IMR-90 (cell line): ENCODE data around the gene RAB37. TPM values are rescaled to one million over a fixed set of nuclear protein-coding genes. Genes with fewer than 3 reads are reported as not detected.

Experiments
- ATAC-seq: fragments of 200-7000 bp; cut with Tn5 transposase; 2 replicates; pipeline ENCODE4 v1.9.1; 2020; ENCODE audit warnings: low read depth, mild to moderate bottlenecking, moderate library complexity
- BruUV-seq: library from RNA; stranded (reverse); fragments of 400-500 nt; replicated peaks from 2 replicates; lab custom pipeline; 2021; lab: Mats Ljungman, UMichigan
- CTCF ChIA-PET: fragments of 300-600 bp; formaldehyde crosslinking; extraction: SDS; loops from one replicate; lab custom pipeline; 2021; ENCODE audit warnings: antibody characterized with exemption; lab: Yijun Ruan, JAX
- POLR2A ChIA-PET: fragments of 300-600 bp; sonication (Branson Sonifier 250); formaldehyde crosslinking; loops from one replicate; lab custom pipeline; 2022; ENCODE audit warnings: antibody characterized with exemption; ENCODE audit not compliant: unreplicated experiment; lab: Charles Lee
- DNase-seq: peaks from one replicate; pipeline ENCODE4 v3.0.0; 2013
- H2AFZ ChIP-seq: replicated peaks from 2 replicates; pipeline ENCODE3; 2013; ENCODE audit warnings: low read length, mild to moderate bottlenecking; ENCODE audit not compliant: poor library complexity
- H2AK5ac ChIP-seq: 2 replicates; pipeline ENCODE4 v1.6.1; 2013; ENCODE audit warnings: low read depth, low read length, inconsistent platforms
- H2AK9ac ChIP-seq: replicated peaks from 2 replicates; pipeline ENCODE3; 2013; ENCODE audit warnings: mild to moderate bottlenecking, low read depth, low read length, moderate library complexity; ENCODE audit not compliant: poor library complexity
- H2BK120ac ChIP-seq: 2 replicates; pipeline ENCODE4 v1.6.1; 2013; ENCODE audit warnings: low read depth, low read length, inconsistent platforms
- H2BK15ac ChIP-seq: 3 replicates; pipeline ENCODE4 v1.6.1; 2013; ENCODE audit warnings: low read depth, low read length, inconsistent platforms
- H2BK20ac ChIP-seq: 2 replicates; pipeline ENCODE4 v1.6.1; 2013; ENCODE audit warnings: low read depth, mild to moderate bottlenecking, inconsistent platforms, low read length, moderate library complexity
- H2BK5ac ChIP-seq: 2 replicates; pipeline ENCODE4 v1.6.1; 2013; ENCODE audit warnings: mild to moderate bottlenecking, low read depth, low read length, inconsistent platforms; ENCODE audit not compliant: poor library complexity, severe bottlenecking
- H3K14ac ChIP-seq: replicated peaks from 2 replicates; pipeline ENCODE4 v1.6.1; 2013; ENCODE audit warnings: low read depth, low read length, inconsistent platforms
- H3K18ac ChIP-seq: 2 replicates; pipeline ENCODE4 v1.6.1; 2013; ENCODE audit warnings: low read depth, low read length, control low read depth
- H3K23ac ChIP-seq: 2 replicates; pipeline ENCODE4 v1.6.1; 2013; ENCODE audit warnings: low read depth, low read length, inconsistent platforms
- H3K27ac ChIP-seq: 2 replicates; pipeline ENCODE4 v1.5.1; 2013; ENCODE audit warnings: mild to moderate bottlenecking, control low read depth, low read length; ENCODE audit not compliant: insufficient read depth
- H3K27me3 ChIP-seq: 2 replicates; pipeline ENCODE4 v1.6.1; 2013; ENCODE audit warnings: low read length; ENCODE audit not compliant: control insufficient read depth, insufficient read depth
- H3K36me3 ChIP-seq: 2 replicates; pipeline ENCODE4 v1.6.1; 2013; ENCODE audit warnings: low read length, mixed read lengths; ENCODE audit not compliant: control insufficient read depth, insufficient read depth
- H3K4ac ChIP-seq: 2 replicates; pipeline ENCODE4 v1.6.1; 2013; ENCODE audit warnings: low read depth, low read length, inconsistent platforms
- H3K4me1 ChIP-seq: 2 replicates; pipeline ENCODE4 v1.6.1; 2013; ENCODE audit warnings: low read length, mixed read lengths; ENCODE audit not compliant: control insufficient read depth, insufficient read depth
- H3K4me2 ChIP-seq: 2 replicates; pipeline ENCODE4 v1.6.1; 2013; ENCODE audit warnings: low read depth, mild to moderate bottlenecking, control low read depth, low read length, moderate library complexity
- H3K4me3 ChIP-seq: 2 replicates; pipeline ENCODE4 v1.5.1; 2013; ENCODE audit warnings: low read depth, mild to moderate bottlenecking, control low read depth, low read length, moderate library complexity; ENCODE audit not compliant: insufficient read depth
- H3K56ac ChIP-seq: 2 replicates; pipeline ENCODE4 v1.6.1; 2013; ENCODE audit warnings: low read length, inconsistent platforms; ENCODE audit not compliant: insufficient read depth; ENCODE audit errors: extremely low read depth
- H3K79me1 ChIP-seq, 2 experiments: 2 replicates each; pipeline ENCODE4 v1.6.1; 2013; ENCODE audit warnings: low read length in 2 of 2, inconsistent platforms in 1 of 2, low read depth in 1 of 2
- H3K9ac ChIP-seq: 2 replicates; pipeline ENCODE4 v1.6.1; 2013; ENCODE audit warnings: low read depth, low read length, control low read depth
- H3K9me1 ChIP-seq: 2 replicates; pipeline ENCODE4 v1.6.1; 2013; ENCODE audit warnings: low read length, inconsistent platforms; ENCODE audit not compliant: insufficient read depth
- H3K9me3 ChIP-seq: 2 replicates; pipeline ENCODE4 v1.6.1; 2013; ENCODE audit warnings: low read length; ENCODE audit not compliant: control insufficient read depth, insufficient read depth
- H4K20me1 ChIP-seq: 2 replicates; pipeline ENCODE4 v1.6.1; 2013; ENCODE audit warnings: low read length, inconsistent platforms; ENCODE audit not compliant: insufficient read depth
- H4K5ac ChIP-seq: 2 replicates; pipeline ENCODE4 v1.6.1; 2013; ENCODE audit warnings: mild to moderate bottlenecking, low read depth, low read length, control low read depth
- H4K8ac ChIP-seq, 2 experiments: 2 replicates each; pipeline ENCODE4 v1.6.1; 2013; ENCODE audit warnings: low read depth in 2 of 2, low read length in 2 of 2, control low read depth in 1 of 2, inconsistent platforms in 1 of 2
- H4K91ac ChIP-seq: 2 replicates; pipeline ENCODE4 v1.6.1; 2013; ENCODE audit warnings: low read depth, low read length, inconsistent platforms; ENCODE audit not compliant: insufficient read depth
- BHLHE40 ChIP-seq: fragments of 150-350 bp; IDR thresholded peaks from 2 replicates; pipeline ENCODE4 v1.6.1; 2016; ENCODE audit warnings: mild to moderate bottlenecking, low read depth, low read length
- CEBPB ChIP-seq: IDR thresholded peaks from 2 replicates; pipeline ENCODE4 v1.6.1; 2012; ENCODE audit warnings: low read depth, low read length, improper control_type of control experiment
- CTCF ChIP-seq: conservative IDR thresholded peaks from 2 replicates; pipeline ENCODE4 v1.5.1; 2012; ENCODE audit warnings: mild to moderate bottlenecking, low read depth, low read length, improper control_type of control experiment
- ELK1 ChIP-seq: fragments of 150-350 bp; IDR thresholded peaks from 2 replicates; pipeline ENCODE4 v1.6.1; 2016; ENCODE audit warnings: low read depth, mild to moderate bottlenecking, low read length, moderate library complexity, borderline replicate concordance
- RAD21 ChIP-seq: IDR thresholded peaks from 2 replicates; pipeline ENCODE4 v1.6.1; 2012; ENCODE audit warnings: low read length, improper control_type of control experiment
- SMC3 ChIP-seq: fragments of 150-350 bp; IDR thresholded peaks from 2 replicates; pipeline ENCODE4 v1.6.1; 2016; ENCODE audit warnings: low read depth, mild to moderate bottlenecking, antibody characterized with exemption, low read length, moderate library complexity
- USF2 ChIP-seq: fragments of 150-350 bp; IDR thresholded peaks from 2 replicates; pipeline ENCODE4 v1.6.1; 2017; ENCODE audit warnings: mild to moderate bottlenecking, antibody characterized with exemption, low read length, low read depth
- WGBS, 2 experiments: methylation state at CpG; one replicate each; pipeline versions ENCODE4 v1.1.5 to v1.1.7; 2013; ENCODE audit warnings: missing lambda C conversion rate in 2 of 2; ENCODE audit not compliant: insufficient read length in 1 of 2; ENCODE audit errors: extremely low coverage in 2 of 2; 5-methylcytosine and 5-hydroxymethylcytosine counted together
- dilution Hi-C: fragments of 300-500 bp; cut with HindIII; formaldehyde crosslinking; loops from one replicate; pipeline ENCODE4 v1.14.3; 2018; ENCODE audit warnings: low sequenced_read_pairs; ENCODE audit not compliant: unreplicated experiment
- in situ Hi-C: fragments of 300-500 bp; cut with MboI; formaldehyde crosslinking; loops from 3 replicates; pipeline ENCODE4 v1.14.3; 2019; ENCODE audit warnings: low sequenced_read_pairs, inconsistent platforms, mixed read lengths
- intact Hi-C: fragments of 100-400 bp; cut with micrococcal nuclease; formaldehyde crosslinking; loops from 2 replicates; pipeline ENCODE4 v1.10.0; 2022
- polyA plus RNA-seq, 3 experiments: library from polyadenylated mRNA; depleted of rRNA; stranded (reverse); fragments of >200 nt; gene quantifications; 2 replicates each; pipeline ENCODE4 v1.2.3, GENCODE V29; 2012; ENCODE audit warnings: low replicate concordance in 1 of 3
- total RNA-seq: library from RNA; depleted of rRNA; stranded (reverse); fragments of >200 nt; gene quantifications from 2 replicates; pipeline ENCODE4 v1.2.3, GENCODE V29; 2012

The RAB37 gene
- total and polyA plus RNA-seq, 2 of the 4 experiments (the other 2 are of a cell fraction), result 0.19 TPM; not detected in 1

- Histone ChIP-seq H3K9me1 (no peaks in the 10 kb centered on the region), H2BK15ac (no peak overlapping the region), H2AFZ (no peak overlapping the region), H2BK20ac (no peak overlapping the region), H3K9ac (no peak overlapping the region), H3K23ac (no peak overlapping the region), H3K9me3 (no peaks in the 10 kb centered on the region), H3K79me1 (peaks cover 23 to 54% of the 10 kb centered on the region in 2 experiments), H3K36me3 (peaks cover 9% of the 10 kb centered on the region), H2BK5ac (no peak overlapping the region), H3K56ac (no peak overlapping the region), H3K14ac (no peak overlapping the region), H2BK120ac (no peak overlapping the region), H4K20me1 (0 out of 2 replicates have a peak, but pooled peaks cover 6% of the 10 kb centered on the region), H4K5ac (no peak overlapping the region), H3K4me1 (peaks cover 6% of the 10 kb centered on the region; the same call in 1 of the 2 replicates), H3K4me2 (no peak overlapping the region), H2AK5ac (no peak overlapping the region), H3K18ac (no peak overlapping the region), H3K27ac (no peak overlapping the region), H2AK9ac (no peak overlapping the region), H3K4ac (no peak overlapping the region), H4K91ac (no peak overlapping the region), H4K8ac (no peak overlapping the region), H3K27me3 (no peaks in the 10 kb centered on the region), H3K4me3 (no peak overlapping the region)
- ChIA-PET CTCF (interaction anchor here (0.6 to 1.4 kb wide), 2 partner anchors 12 to 179 kb away, joined by 8 to 11 read pairs; no protein-coding TSS in a partner anchor), POLR2A (no interaction called here)
- BruUV-seq, result no TSS peak
- intact Hi-C loops, result no loop called here
- no peak for ATAC-seq
- DNase-seq, result no peak
- WGBS, 2 experiments, result 76% methylated on average over 3 of the region's 8 CpGs; no CpG with 5 or more reads in 1 of the 2 experiments
- in situ Hi-C loops, result no loop called here
- dilution Hi-C loops, result no loop called here
- TF ChIP-seq CTCF (no peak), RAD21 (no peak), ELK1 (no peak), USF2 (no peak), BHLHE40 (no peak), CEBPB (no peak), SMC3 (no peak)
These were observed 42.4 kb downstream of the RAB37 start for GRCh38 chr17:74779501-74779900.
